Measurements from ENCODE around the gene RRP12.

The RRP12 gene

DNA sequence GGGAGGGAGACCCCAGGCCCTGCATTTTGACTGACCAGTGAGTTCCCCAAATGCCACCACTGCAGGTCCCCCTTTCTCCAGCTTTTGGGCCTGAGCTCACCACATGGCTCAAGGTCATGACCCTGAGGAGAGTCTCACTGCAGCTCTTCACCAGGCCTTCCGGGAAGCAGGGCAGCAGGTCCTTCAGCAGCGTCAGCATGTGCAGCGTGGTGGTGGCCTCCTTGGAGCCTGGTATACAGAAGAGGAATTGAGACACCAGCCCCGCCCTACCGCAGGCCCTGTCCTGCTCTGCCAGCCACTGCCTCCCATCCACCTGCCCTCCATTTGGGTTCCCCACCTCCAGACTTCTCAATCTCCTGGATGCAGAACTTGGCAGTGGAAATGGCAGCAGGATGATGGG, 13.0 kb downstream of the RRP12 start:
- H3K4ac ChIP-seq (ENCODE audit: low read depth, low read length), result no peak overlapping the region
- no peak overlapping the region for H3K18ac ChIP-seq (ENCODE audit: low read length)
- H3K4me1 ChIP-seq (ENCODE audit: control insufficient read depth in 1 of 2, insufficient read depth in 2 of 2, low read length in 2 of 2), result no peaks in the 10 kb centered on the region
- no peak overlapping the region for H2BK120ac ChIP-seq (ENCODE audit: insufficient read depth, low read length, poor library complexity)
- H3K9ac ChIP-seq (ENCODE audit: low read length), result no peak overlapping the region
- no peaks in the 10 kb centered on the region for H3K79me2 ChIP-seq (ENCODE audit: control insufficient read depth, insufficient read depth, low read length, poor library complexity)
- no CpG with 5 or more reads among the region's 5 CpGs for WGBS (ENCODE audit: extremely low coverage, insufficient coverage, insufficient read length)
- H2BK5ac ChIP-seq (ENCODE audit: low read depth, low read length, poor library complexity), result no peak overlapping the region
- H3K27me3 ChIP-seq (ENCODE audit: insufficient read depth, low read length), result no peaks in the 10 kb centered on the region
- H3K27ac ChIP-seq (ENCODE audit: low read depth, low read length), result no peak overlapping the region
- H4K12ac ChIP-seq (ENCODE audit: low read depth, low read length), result no peak overlapping the region
- H3K4me2 ChIP-seq (ENCODE audit: low read length), result no peak overlapping the region
- H3K23ac ChIP-seq (ENCODE audit: low read length), result no peak overlapping the region
- H2AK5ac ChIP-seq (ENCODE audit: low read length), result no peak overlapping the region
- H4K91ac ChIP-seq (ENCODE audit: low read depth, low read length), result no peak overlapping the region
- no peak overlapping the region for H2BK12ac ChIP-seq (ENCODE audit: low read length)
- no peaks in the 10 kb centered on the region for H3K9me3 ChIP-seq (ENCODE audit: insufficient read depth, low read depth, low read length)
- peaks cover 33 to 53% of the 10 kb centered on the region in 2 experiments for H3K36me3 ChIP-seq (ENCODE audit: control insufficient read depth in 1 of 2, insufficient read depth in 2 of 2, low read length in 2 of 2)
- no peaks in the 10 kb centered on the region for H3K79me1 ChIP-seq (ENCODE audit: low read length)
- no peak overlapping the region for H3K4me3 ChIP-seq (ENCODE audit: low read depth, low read length)
- H3K14ac ChIP-seq (ENCODE audit: low read length), result no peak overlapping the region
- DNase-seq, result no peak
- H2AFZ ChIP-seq (ENCODE audit: insufficient read depth, low read length, poor library complexity), result no peak overlapping the region
- no peak overlapping the region for H4K8ac ChIP-seq (ENCODE audit: low read depth, low read length)

DNA sequence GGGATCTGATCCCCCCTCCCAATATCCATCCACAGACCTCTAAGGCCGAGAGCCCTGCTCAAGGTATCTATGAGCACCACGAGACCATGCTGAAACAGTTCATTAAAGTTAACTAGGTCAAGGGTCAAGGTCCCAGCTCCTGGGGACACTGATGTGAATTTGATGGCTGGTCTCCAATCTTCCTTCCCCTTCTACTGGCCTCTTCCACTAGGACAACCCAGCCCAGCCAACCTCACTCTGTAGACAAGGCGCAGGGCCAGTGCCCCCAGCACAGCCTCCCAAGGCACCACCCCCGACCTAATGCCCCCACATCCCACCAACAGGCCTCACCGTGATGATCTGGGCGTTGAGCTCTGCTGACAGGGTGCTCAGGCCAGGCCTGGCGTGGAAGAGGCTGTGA, 15.6 kb downstream of the RRP12 start:
- no peaks in the 10 kb centered on the region for H3K9me3 ChIP-seq (ENCODE audit: insufficient read depth, low read depth, low read length)
- H3K9ac ChIP-seq (ENCODE audit: low read length), result no peak overlapping the region
- H3K23ac ChIP-seq (ENCODE audit: low read length), result no peak overlapping the region
- H3K79me1 ChIP-seq (ENCODE audit: low read length), result no peaks in the 10 kb centered on the region
- WGBS (ENCODE audit: extremely low coverage, insufficient coverage, insufficient read length), result no CpG with 5 or more reads among the region's 7 CpGs
- no peak overlapping the region for H2AK5ac ChIP-seq (ENCODE audit: low read length)
- H3K36me3 ChIP-seq (ENCODE audit: control insufficient read depth in 1 of 2, insufficient read depth in 2 of 2, low read length in 2 of 2), result peaks cover 38 to 58% of the 10 kb centered on the region in 2 experiments
- no peak overlapping the region for H2BK12ac ChIP-seq (ENCODE audit: low read length)
- H3K27me3 ChIP-seq (ENCODE audit: insufficient read depth, low read length), result no peaks in the 10 kb centered on the region
- no peak overlapping the region for H3K18ac ChIP-seq (ENCODE audit: low read length)
- no peak for DNase-seq
- no peak overlapping the region for H4K8ac ChIP-seq (ENCODE audit: low read depth, low read length)
- no peak overlapping the region for H4K91ac ChIP-seq (ENCODE audit: low read depth, low read length)
- H2BK5ac ChIP-seq (ENCODE audit: low read depth, low read length, poor library complexity), result no peak overlapping the region
- no peak overlapping the region for H2BK120ac ChIP-seq (ENCODE audit: insufficient read depth, low read length, poor library complexity)
- H3K27ac ChIP-seq (ENCODE audit: low read depth, low read length), result no peak overlapping the region
- no peak overlapping the region for H2AFZ ChIP-seq (ENCODE audit: insufficient read depth, low read length, poor library complexity)
- H3K79me2 ChIP-seq (ENCODE audit: control insufficient read depth, insufficient read depth, low read length, poor library complexity), result no peaks in the 10 kb centered on the region
- H3K4ac ChIP-seq (ENCODE audit: low read depth, low read length), result no peak overlapping the region
- H3K4me3 ChIP-seq (ENCODE audit: low read depth, low read length), result no peak overlapping the region
- no peaks in the 10 kb centered on the region for H3K4me1 ChIP-seq (ENCODE audit: control insufficient read depth in 1 of 2, insufficient read depth in 2 of 2, low read length in 2 of 2)
- no peak overlapping the region for H4K12ac ChIP-seq (ENCODE audit: low read depth, low read length)
- no peak overlapping the region for H3K14ac ChIP-seq (ENCODE audit: low read length)
- H3K4me2 ChIP-seq (ENCODE audit: low read length), result no peak overlapping the region

DNA sequence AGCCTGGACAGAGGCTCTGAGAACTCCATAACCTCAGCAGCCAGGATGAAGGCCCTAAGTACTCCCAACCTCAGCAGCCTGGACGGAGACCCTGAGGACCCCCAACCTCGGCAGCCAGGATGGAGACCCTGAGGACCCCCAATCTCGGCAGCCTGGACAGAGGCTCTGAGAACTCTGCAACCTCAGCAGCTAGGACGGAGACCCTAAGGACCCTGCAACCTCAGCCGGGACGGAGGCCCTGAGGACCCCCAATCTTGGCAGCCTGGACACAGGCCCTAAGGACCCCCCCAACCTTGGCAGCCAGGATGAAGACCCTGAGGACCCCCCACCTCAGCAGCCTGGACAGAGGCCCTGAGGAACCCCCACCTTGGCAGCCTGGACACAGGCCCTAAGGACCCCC, 16.5 kb downstream of the RRP12 start:
- Histone ChIP-seq H3K36me3 (ENCODE audit: control insufficient read depth in 1 of 2, insufficient read depth in 2 of 2, low read length in 2 of 2) (peaks cover 35 to 52% of the 10 kb centered on the region in 2 experiments), H2AK5ac (ENCODE audit: low read length) (no peak overlapping the region), H3K4ac (ENCODE audit: low read depth, low read length) (no peak overlapping the region), H3K18ac (ENCODE audit: low read length) (no peak overlapping the region), H2BK120ac (ENCODE audit: insufficient read depth, low read length, poor library complexity) (no peak overlapping the region), H4K8ac (ENCODE audit: low read depth, low read length) (no peak overlapping the region), H3K79me1 (ENCODE audit: low read length) (no peaks in the 10 kb centered on the region), H3K9ac (ENCODE audit: low read length) (no peak overlapping the region), H3K4me2 (ENCODE audit: low read length) (no peak overlapping the region), H2AFZ (ENCODE audit: insufficient read depth, low read length, poor library complexity) (no peak overlapping the region), H4K91ac (ENCODE audit: low read depth, low read length) (no peak overlapping the region), H3K4me1 (ENCODE audit: control insufficient read depth in 1 of 2, insufficient read depth in 2 of 2, low read length in 2 of 2) (no peaks in the 10 kb centered on the region), H3K4me3 (ENCODE audit: low read depth, low read length) (no peak overlapping the region), H2BK12ac (ENCODE audit: low read length) (no peak overlapping the region), H2BK5ac (ENCODE audit: low read depth, low read length, poor library complexity) (no peak overlapping the region), H3K27ac (ENCODE audit: low read depth, low read length) (no peak overlapping the region), H3K23ac (ENCODE audit: low read length) (no peak overlapping the region), H3K27me3 (ENCODE audit: insufficient read depth, low read length) (no peaks in the 10 kb centered on the region), H4K12ac (ENCODE audit: low read depth, low read length) (no peak overlapping the region), H3K79me2 (ENCODE audit: control insufficient read depth, insufficient read depth, low read length, poor library complexity) (no peaks in the 10 kb centered on the region), H3K9me3 (ENCODE audit: insufficient read depth, low read depth, low read length) (no peaks in the 10 kb centered on the region), H3K14ac (ENCODE audit: low read length) (no peak overlapping the region)
- no CpG with 5 or more reads among the region's 6 CpGs for WGBS (ENCODE audit: extremely low coverage, insufficient coverage, insufficient read length)
- no peak for DNase-seq

DNA sequence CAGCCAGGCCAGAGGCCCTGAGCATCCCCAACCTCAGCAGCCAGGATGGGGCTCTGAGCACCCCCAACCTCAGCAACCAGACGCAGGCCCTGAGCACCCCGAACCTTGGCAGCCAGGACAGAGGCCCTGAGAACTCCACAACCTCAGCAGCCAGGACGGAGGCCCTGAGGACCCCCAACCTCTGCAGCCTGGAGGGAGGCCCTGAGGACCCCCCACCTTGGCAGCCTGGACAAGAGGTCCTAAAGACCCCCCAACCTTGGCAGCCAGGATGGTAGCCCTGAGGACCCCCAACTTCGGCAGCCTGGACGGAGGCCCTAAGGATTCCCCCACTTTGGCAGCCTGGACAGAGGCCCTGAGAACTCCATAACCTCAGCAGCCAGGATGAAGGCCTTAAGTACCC, 17.0 kb downstream of the RRP12 start:
- no peaks in the 10 kb centered on the region for H3K79me2 ChIP-seq (ENCODE audit: control insufficient read depth, insufficient read depth, low read length, poor library complexity)
- H3K27ac ChIP-seq (ENCODE audit: low read depth, low read length), result no peak overlapping the region
- H4K8ac ChIP-seq (ENCODE audit: low read depth, low read length), result no peak overlapping the region
- H3K9ac ChIP-seq (ENCODE audit: low read length), result no peak overlapping the region
- no peak overlapping the region for H3K4me3 ChIP-seq (ENCODE audit: low read depth, low read length)
- H2AFZ ChIP-seq (ENCODE audit: insufficient read depth, low read length, poor library complexity), result no peak overlapping the region
- H2BK120ac ChIP-seq (ENCODE audit: insufficient read depth, low read length, poor library complexity), result no peak overlapping the region
- H3K9me3 ChIP-seq (ENCODE audit: insufficient read depth, low read depth, low read length), result no peaks in the 10 kb centered on the region
- DNase-seq, result no peak
- no peak overlapping the region for H4K91ac ChIP-seq (ENCODE audit: low read depth, low read length)
- peaks cover 36 to 54% of the 10 kb centered on the region in 2 experiments for H3K36me3 ChIP-seq (ENCODE audit: control insufficient read depth in 1 of 2, insufficient read depth in 2 of 2, low read length in 2 of 2)
- no peak overlapping the region for H3K18ac ChIP-seq (ENCODE audit: low read length)
- H2BK12ac ChIP-seq (ENCODE audit: low read length), result no peak overlapping the region
- H3K4me2 ChIP-seq (ENCODE audit: low read length), result no peak overlapping the region
- no peaks in the 10 kb centered on the region for H3K27me3 ChIP-seq (ENCODE audit: insufficient read depth, low read length)
- H4K12ac ChIP-seq (ENCODE audit: low read depth, low read length), result no peak overlapping the region
- H3K4me1 ChIP-seq (ENCODE audit: control insufficient read depth in 1 of 2, insufficient read depth in 2 of 2, low read length in 2 of 2), result peaks cover 0 to 2% of the 10 kb centered on the region in 2 experiments
- H2BK5ac ChIP-seq (ENCODE audit: low read depth, low read length, poor library complexity), result no peak overlapping the region
- no peak overlapping the region for H3K23ac ChIP-seq (ENCODE audit: low read length)
- WGBS (ENCODE audit: extremely low coverage, insufficient coverage, insufficient read length), result no CpG with 5 or more reads among the region's 5 CpGs
- H3K14ac ChIP-seq (ENCODE audit: low read length), result no peak overlapping the region
- peaks cover 1% of the 10 kb centered on the region for H3K79me1 ChIP-seq (ENCODE audit: low read length)
- no peak overlapping the region for H3K4ac ChIP-seq (ENCODE audit: low read depth, low read length)
- H2AK5ac ChIP-seq (ENCODE audit: low read length), result no peak overlapping the region
